Endothelial cell of umbilical vein (primary cell): ENCODE data around the gene HHATL. TPM values are rescaled to one million over a fixed set of nuclear protein-coding genes. Genes with fewer than 3 reads are reported as not detected.

Experiments
- BruUV-seq: library from RNA; stranded (reverse); fragments of 400-500 nt; replicated peaks from 2 replicates; lab custom pipeline; 2021; lab: Mats Ljungman, UMichigan
- CTCF ChIA-PET: fragments of 300-600, 350-600 bp; sonication (Branson Sonifier 250); formaldehyde crosslinking; loops from one replicate; lab custom pipeline; 2021; ENCODE audit warnings: antibody characterized with exemption, inconsistent platforms; lab: Charles Lee
- POLR2A ChIA-PET: fragments of 300-600, 350-600 bp; sonication (Branson Sonifier 250); formaldehyde crosslinking; loops from one replicate; lab custom pipeline; 2021; ENCODE audit warnings: antibody characterized with exemption, inconsistent platforms; lab: Charles Lee
- DNase-seq: peaks from one replicate; pipeline ENCODE4 v3.0.0-alpha.2; 2011; ENCODE audit warnings: low read depth, low spot score
- FAIRE-seq: peaks from 2 replicates; lab custom pipeline; 2011; peaks lifted over from hg19 to GRCh38; lab: Jason Lieb, UNC
- H2AFZ ChIP-seq: 2 replicates; pipeline ENCODE4 v1.6.0; 2012; ENCODE audit warnings: low read depth, low read length, control low read depth, inconsistent platforms
- H3K27ac ChIP-seq: 2 replicates; pipeline ENCODE4 v1.5.1; 2011; ENCODE audit warnings: low read depth, mild to moderate bottlenecking, control low read depth, low read length, moderate library complexity; ENCODE audit not compliant: insufficient read depth
- H3K27me3 ChIP-seq, 2 experiments: 2 replicates each; pipeline versions ENCODE4 v1.6.0 to v1.6.1; 2011; ENCODE audit warnings: low read length in 2 of 2, mixed read lengths in 1 of 2; ENCODE audit not compliant: control insufficient read depth in 2 of 2, insufficient read depth in 2 of 2
- H3K36me3 ChIP-seq, 2 experiments: 2 replicates in 1 of 2; 3 replicates in 1 of 2; pipeline ENCODE4 v1.5.1; 2011; ENCODE audit warnings: low read length in 2 of 2, mild to moderate bottlenecking in 1 of 2, moderate library complexity in 1 of 2; ENCODE audit not compliant: control insufficient read depth in 2 of 2, insufficient read depth in 2 of 2; ENCODE audit errors: extremely low read depth in 1 of 2
- H3K4me1 ChIP-seq: 3 replicates; pipeline ENCODE4 v1.5.1; 2011; ENCODE audit warnings: mild to moderate bottlenecking, low read length; ENCODE audit not compliant: control insufficient read depth, insufficient read depth; ENCODE audit errors: extremely low read depth
- H3K4me2 ChIP-seq: 2 replicates; pipeline ENCODE4 v1.6.1; 2011; ENCODE audit warnings: low read length, control low read depth, mixed read lengths; ENCODE audit not compliant: insufficient read depth
- H3K4me3 ChIP-seq, 3 experiments: fragments of 200-600 bp in 1 of 3; sonication (generic), shearing (Covaris generic) in 1 of 3; replicated peaks in 1 of 3; 2 replicates each; pipeline ENCODE4 v1.5.1; 2011 to 2016; ENCODE audit warnings: control low read depth in 3 of 3, low read length in 3 of 3, mild to moderate bottlenecking in 2 of 3, inconsistent platforms in 1 of 3, low read depth in 1 of 3, moderate library complexity in 1 of 3; ENCODE audit not compliant: insufficient read depth in 1 of 3
- H3K79me2 ChIP-seq: 2 replicates; pipeline ENCODE4 v1.6.0; 2012; ENCODE audit warnings: low read length, inconsistent platforms; ENCODE audit not compliant: control insufficient read depth, insufficient read depth
- H3K9ac ChIP-seq: replicated peaks from 2 replicates; pipeline ENCODE3; 2011; ENCODE audit warnings: low read length, control low read depth; ENCODE audit not compliant: insufficient read depth; ENCODE audit errors: extremely low read depth
- H3K9me1 ChIP-seq: replicated peaks from 3 replicates; pipeline ENCODE4 v1.6.0; 2011; ENCODE audit warnings: mild to moderate bottlenecking, low read length; ENCODE audit not compliant: control insufficient read depth, insufficient read depth; ENCODE audit errors: extremely low read depth
- H3K9me3 ChIP-seq: replicated peaks from 2 replicates; pipeline ENCODE4 v1.5.1; 2012; ENCODE audit warnings: low read length, inconsistent platforms; ENCODE audit not compliant: control insufficient read depth, insufficient read depth
- H4K20me1 ChIP-seq: replicated peaks from 2 replicates; pipeline ENCODE3; 2011; ENCODE audit warnings: mild to moderate bottlenecking, low read length; ENCODE audit not compliant: control insufficient read depth, insufficient read depth; ENCODE audit errors: extremely low read depth
- EZH2 ChIP-seq: IDR thresholded peaks from 2 replicates; pipeline ENCODE4 v1.6.1; 2012; ENCODE audit warnings: borderline replicate concordance, low read depth, mild to moderate bottlenecking, moderate library complexity, low read length, inconsistent platforms; ENCODE audit not compliant: severe bottlenecking
- FOS ChIP-seq: IDR thresholded peaks from 2 replicates; pipeline ENCODE4 v1.6.1; 2011; ENCODE audit warnings: mild to moderate bottlenecking, low read length, moderate library complexity, borderline replicate concordance; ENCODE audit not compliant: insufficient read depth
- GATA2 ChIP-seq: IDR thresholded peaks from 2 replicates; pipeline ENCODE4 v1.7.0; 2011; ENCODE audit warnings: low read depth, mild to moderate bottlenecking, moderate library complexity, mixed read lengths, low read length; ENCODE audit not compliant: insufficient read length, insufficient read depth
- JUN ChIP-seq: IDR thresholded peaks from 2 replicates; pipeline ENCODE4 v1.6.1; 2011; ENCODE audit warnings: borderline replicate concordance, low read depth; ENCODE audit not compliant: insufficient read length, insufficient read depth
- MYC ChIP-seq: IDR thresholded peaks from one replicate; pipeline ENCODE4 v1.6.1; 2011; ENCODE audit warnings: mild to moderate bottlenecking, low read depth, low read length
- POLR2A ChIP-seq: IDR thresholded peaks from 2 replicates; pipeline ENCODE4 v1.6.1; 2012; ENCODE audit warnings: low read depth, mild to moderate bottlenecking, control low read depth, low read length
- POLR2AphosphoS5 ChIP-seq: IDR thresholded peaks from 2 replicates; pipeline ENCODE4 v1.6.1; 2012; ENCODE audit warnings: low read depth, mild to moderate bottlenecking, control low read depth, low read length, moderate library complexity; ENCODE audit not compliant: insufficient read depth
- dilution Hi-C: fragments of 300-500 bp; cut with MboI; formaldehyde crosslinking; loops from one replicate; pipeline ENCODE4 v1.15.0; 2019; ENCODE audit warnings: low sequenced_read_pairs; ENCODE audit not compliant: extremely low pct_ligation_motif_present
- intact Hi-C: fragments of 100-400 bp; cut with micrococcal nuclease; formaldehyde crosslinking; loops from one replicate; pipeline ENCODE4 v1.10.0; 2022
- polyA plus RNA-seq, 4 experiments: library from polyadenylated mRNA; depleted of rRNA in 3 of 4; stranded (reverse) in 3 of 4; unstranded in 1 of 4; fragments of >200 nt; gene quantifications; 2 replicates each; pipeline versions ENCODE4 v1.2.1 to v1.2.3, GENCODE V29; 2011 to 2012; ENCODE audit warnings: missing spikeins in 1 of 4
- total RNA-seq: library from RNA; stranded (reverse); gene quantifications from 2 replicates; pipeline ENCODE4 v1.2.3, GENCODE V29; 2021
- TF ChIP-seq, protein P1 (sequence below), 2 donors: IDR thresholded peaks; 1 replicate in 1 of 2; 2 replicates in 1 of 2; pipeline ENCODE4 v1.5.1; 2011; ENCODE audit warnings: low read length in 2 of 2, mild to moderate bottlenecking in 2 of 2, moderate library complexity in 2 of 2, control low read depth in 1 of 2, inconsistent platforms in 1 of 2, low read depth in 1 of 2; ENCODE audit not compliant: insufficient read depth in 1 of 2; ENCODE audit errors: extremely low read depth in 1 of 2
- TF ChIP-seq, protein P2 (sequence below): IDR thresholded peaks from 2 replicates; pipeline ENCODE4 v1.6.1; 2011; ENCODE audit not compliant: insufficient read depth, insufficient read length

Gene HHATL
- total and polyA plus RNA-seq, 2 donors (not counting 3 experiments of a cell fraction or from before 2014, with no cell fraction given): not detected

DNA sequence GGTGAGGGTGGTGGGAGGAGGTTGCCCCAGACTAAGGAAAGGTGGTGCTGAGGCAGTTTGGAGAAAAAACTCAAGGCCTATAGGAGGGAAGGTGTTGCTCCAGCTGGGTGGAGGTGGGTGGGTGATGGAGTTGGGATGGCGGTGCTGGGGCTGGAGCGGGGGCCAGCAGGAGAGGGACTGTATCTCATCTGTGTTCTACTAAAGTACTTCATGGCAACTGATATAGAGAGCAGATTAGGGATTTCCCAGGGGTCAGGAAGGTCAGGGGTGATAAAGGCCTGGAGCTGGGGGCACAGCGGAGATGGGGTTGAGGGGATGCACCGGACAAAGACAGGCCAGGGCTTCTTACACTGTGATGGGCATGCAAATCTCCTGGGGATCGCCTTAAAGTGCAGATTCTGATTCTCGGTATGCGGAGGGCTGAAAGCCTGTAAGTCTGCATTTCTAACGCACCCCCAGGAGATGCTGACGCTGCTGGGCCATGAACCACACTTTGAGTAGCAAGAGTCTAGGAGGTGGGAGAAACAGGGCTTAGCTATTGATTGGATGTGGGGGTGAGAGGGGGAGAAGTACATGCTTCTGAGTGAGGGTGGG is 13.1 kb downstream of the HHATL start:
- POLR2A ChIA-PET: no interaction called here
- TF ChIP-seq MYC: no peak
- TF ChIP-seq FOS: no peak
- TF ChIP-seq GATA2: no peak
- TF ChIP-seq, protein P1, sequence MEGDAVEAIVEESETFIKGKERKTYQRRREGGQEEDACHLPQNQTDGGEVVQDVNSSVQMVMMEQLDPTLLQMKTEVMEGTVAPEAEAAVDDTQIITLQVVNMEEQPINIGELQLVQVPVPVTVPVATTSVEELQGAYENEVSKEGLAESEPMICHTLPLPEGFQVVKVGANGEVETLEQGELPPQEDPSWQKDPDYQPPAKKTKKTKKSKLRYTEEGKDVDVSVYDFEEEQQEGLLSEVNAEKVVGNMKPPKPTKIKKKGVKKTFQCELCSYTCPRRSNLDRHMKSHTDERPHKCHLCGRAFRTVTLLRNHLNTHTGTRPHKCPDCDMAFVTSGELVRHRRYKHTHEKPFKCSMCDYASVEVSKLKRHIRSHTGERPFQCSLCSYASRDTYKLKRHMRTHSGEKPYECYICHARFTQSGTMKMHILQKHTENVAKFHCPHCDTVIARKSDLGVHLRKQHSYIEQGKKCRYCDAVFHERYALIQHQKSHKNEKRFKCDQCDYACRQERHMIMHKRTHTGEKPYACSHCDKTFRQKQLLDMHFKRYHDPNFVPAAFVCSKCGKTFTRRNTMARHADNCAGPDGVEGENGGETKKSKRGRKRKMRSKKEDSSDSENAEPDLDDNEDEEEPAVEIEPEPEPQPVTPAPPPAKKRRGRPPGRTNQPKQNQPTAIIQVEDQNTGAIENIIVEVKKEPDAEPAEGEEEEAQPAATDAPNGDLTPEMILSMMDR (IDR thresholded peaks at IDR 0.05; ENCODE audit: extremely low read depth in 1 of 2, insufficient read depth in 1 of 2, low read depth in 1 of 2, low read length in 2 of 2): no peak
- TF ChIP-seq EZH2: no peak
- TF ChIP-seq, protein P2, sequence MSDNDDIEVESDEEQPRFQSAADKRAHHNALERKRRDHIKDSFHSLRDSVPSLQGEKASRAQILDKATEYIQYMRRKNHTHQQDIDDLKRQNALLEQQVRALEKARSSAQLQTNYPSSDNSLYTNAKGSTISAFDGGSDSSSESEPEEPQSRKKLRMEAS: no peak
- TF ChIP-seq POLR2AphosphoS5: no peak
- TF ChIP-seq POLR2A: no peak
- no peak for TF ChIP-seq JUN
- Histone ChIP-seq H4K20me1 (no peaks in the 10 kb centered on the region), H3K27me3 (peaks cover 12 to 16% of the 10 kb centered on the region in 2 experiments), H3K27ac (no peak overlapping the region), H3K9me1 (no peaks in the 10 kb centered on the region), H3K4me3 (no peak overlapping the region), H3K4me1 (no peaks in the 10 kb centered on the region), H3K36me3 (no peaks in the 10 kb centered on the region), H3K79me2 (no peaks in the 10 kb centered on the region), H2AFZ (no peak overlapping the region), H3K9me3 (no peaks in the 10 kb centered on the region), H3K9ac (no peak overlapping the region), H3K4me2 (no peak overlapping the region)
- intact Hi-C loops (no loop called here), dilution Hi-C loops (no loop called here)
- DNase-seq: no peak
- no peak for FAIRE-seq
- CTCF ChIA-PET: no interaction called here
- no TSS peak for BruUV-seq
